WI38 (cell line): ENCODE results near the gene PWWP2B.
A peak's percentile ranks its signal among the peaks of the same experiment; 100 is the strongest.

Experiments
- H3K4me3 ChIP-seq: 2 replicates; pipeline ENCODE4 v1.5.1; 2011; ENCODE audit warnings: low read depth, mild to moderate bottlenecking, control low read depth, low read length
- CTCF ChIP-seq: IDR thresholded peaks from 2 replicates; pipeline ENCODE4 v1.5.1; 2012; ENCODE audit warnings: low read depth, mild to moderate bottlenecking, control low read depth, low read length

The PWWP2B gene

DNA sequence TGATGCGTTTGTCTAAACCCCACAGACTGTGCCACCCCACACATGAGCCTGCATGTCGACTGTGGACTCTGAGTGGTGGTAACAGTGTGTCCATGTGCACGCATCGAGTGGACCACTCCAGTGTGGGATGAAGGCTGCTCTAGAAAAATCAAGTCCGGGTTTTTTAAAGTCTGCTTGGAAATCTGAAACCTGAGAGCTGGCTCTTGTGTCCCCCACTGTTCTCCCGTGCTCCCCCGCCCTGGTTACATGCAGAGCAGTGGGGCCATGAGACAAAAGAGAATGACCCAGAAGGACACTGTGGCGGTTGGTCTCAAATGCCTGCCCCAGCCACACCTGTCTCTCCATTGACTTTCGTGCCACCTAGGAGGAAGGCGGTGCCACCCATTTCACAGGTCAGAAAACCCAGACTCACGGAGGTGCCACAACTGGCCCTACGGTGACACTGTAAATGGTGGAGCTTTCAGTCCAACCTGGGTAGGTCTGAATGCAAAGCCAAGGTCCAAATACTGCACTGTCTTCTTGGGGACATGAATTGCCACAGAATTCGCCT, 27.3 kb upstream of the PWWP2B start:
- no peak overlapping the region for H3K4me3 ChIP-seq
- TF ChIP-seq CTCF, result no peak

GRCh38 chr10:132370426-132371340, 26.3 kb upstream of the PWWP2B start:
- H3K4me3 ChIP-seq, result no peak overlapping the region
- no peak for TF ChIP-seq CTCF

GRCh38 chr10:132371641-132372081, 25.3 kb upstream of the PWWP2B start:
- TF ChIP-seq CTCF, result peak; percentile 43
- H3K4me3 ChIP-seq, result no peak overlapping the region

DNA sequence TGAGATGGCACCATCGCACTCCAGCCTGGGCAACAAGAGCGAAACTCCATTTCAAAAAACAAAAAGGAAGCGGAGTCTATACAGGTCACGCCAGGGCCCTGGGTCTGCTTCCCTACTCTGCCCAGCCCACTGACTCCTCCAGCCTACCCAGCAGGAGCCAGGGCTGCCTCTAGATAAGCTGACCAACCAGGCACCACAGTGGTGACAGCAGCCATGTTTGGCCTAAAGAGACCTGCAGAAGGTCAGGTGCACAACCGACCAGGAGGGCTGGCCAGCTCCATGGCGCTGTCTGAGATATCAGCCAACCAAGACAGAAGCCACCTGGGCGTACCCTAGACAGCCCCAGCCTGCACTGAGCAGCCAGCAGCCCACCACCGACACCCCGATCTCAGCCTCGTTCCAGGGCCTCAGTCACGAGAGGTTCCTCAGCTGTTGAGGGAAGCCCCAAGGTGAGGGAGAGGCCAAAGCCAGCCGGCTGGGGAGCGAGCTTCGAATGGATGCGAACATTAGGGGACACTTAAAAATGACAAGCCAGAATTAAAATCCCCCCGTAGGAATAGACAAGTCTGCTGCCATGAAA, 24.4 kb upstream of the PWWP2B start:
- no peak overlapping the region for H3K4me3 ChIP-seq

GRCh38 chr10:132373241-132373955, 23.6 kb upstream of the PWWP2B start:
- H3K4me3 ChIP-seq, result no peak overlapping the region
- TF ChIP-seq CTCF, result no peak

More for the DNA sequence above, 24.4 kb upstream of the PWWP2B start:
- no peak for TF ChIP-seq CTCF

GRCh38 chr10:132374176-132374575, 22.8 kb upstream of the PWWP2B start:
- no peak overlapping the region for H3K4me3 ChIP-seq
- TF ChIP-seq CTCF, result no peak
